Endothelial cell of umbilical vein (primary cell): ENCODE results near the gene SRGAP1. TPM values are rescaled to one million over a fixed set of nuclear protein-coding genes. Genes with fewer than 3 reads are reported as not detected.

Experiments
- BruUV-seq: library from RNA; stranded (reverse); fragments of 400-500 nt; replicated peaks from 2 replicates; lab custom pipeline; 2021; lab: Mats Ljungman, UMichigan
- CTCF ChIA-PET: fragments of 300-600, 350-600 bp; sonication (Branson Sonifier 250); formaldehyde crosslinking; loops from one replicate; lab custom pipeline; 2021; ENCODE audit warnings: antibody characterized with exemption, inconsistent platforms; lab: Charles Lee
- POLR2A ChIA-PET: fragments of 300-600, 350-600 bp; sonication (Branson Sonifier 250); formaldehyde crosslinking; loops from one replicate; lab custom pipeline; 2021; ENCODE audit warnings: antibody characterized with exemption, inconsistent platforms; lab: Charles Lee
- DNase-seq: peaks from one replicate; pipeline ENCODE4 v3.0.0-alpha.2; 2011; ENCODE audit warnings: low read depth, low spot score
- FAIRE-seq: peaks from 2 replicates; lab custom pipeline; 2011; peaks lifted over from hg19 to GRCh38; lab: Jason Lieb, UNC
- H2AFZ ChIP-seq: 2 replicates; pipeline ENCODE4 v1.6.0; 2012; ENCODE audit warnings: low read depth, low read length, control low read depth, inconsistent platforms
- H3K27ac ChIP-seq: 2 replicates; pipeline ENCODE4 v1.5.1; 2011; ENCODE audit warnings: low read depth, mild to moderate bottlenecking, control low read depth, low read length, moderate library complexity; ENCODE audit not compliant: insufficient read depth
- H3K27me3 ChIP-seq, 2 experiments: 2 replicates each; pipeline versions ENCODE4 v1.6.0 to v1.6.1; 2011; ENCODE audit warnings: low read length in 2 of 2, mixed read lengths in 1 of 2; ENCODE audit not compliant: control insufficient read depth in 2 of 2, insufficient read depth in 2 of 2
- H3K36me3 ChIP-seq, 2 experiments: 2 replicates in 1 of 2; 3 replicates in 1 of 2; pipeline ENCODE4 v1.5.1; 2011; ENCODE audit warnings: low read length in 2 of 2, mild to moderate bottlenecking in 1 of 2, moderate library complexity in 1 of 2; ENCODE audit not compliant: control insufficient read depth in 2 of 2, insufficient read depth in 2 of 2; ENCODE audit errors: extremely low read depth in 1 of 2
- H3K4me1 ChIP-seq: 3 replicates; pipeline ENCODE4 v1.5.1; 2011; ENCODE audit warnings: mild to moderate bottlenecking, low read length; ENCODE audit not compliant: control insufficient read depth, insufficient read depth; ENCODE audit errors: extremely low read depth
- H3K4me2 ChIP-seq: 2 replicates; pipeline ENCODE4 v1.6.1; 2011; ENCODE audit warnings: low read length, control low read depth, mixed read lengths; ENCODE audit not compliant: insufficient read depth
- H3K4me3 ChIP-seq, 3 experiments: fragments of 200-600 bp in 1 of 3; sonication (generic), shearing (Covaris generic) in 1 of 3; replicated peaks in 1 of 3; 2 replicates each; pipeline ENCODE4 v1.5.1; 2011 to 2016; ENCODE audit warnings: control low read depth in 3 of 3, low read length in 3 of 3, mild to moderate bottlenecking in 2 of 3, inconsistent platforms in 1 of 3, low read depth in 1 of 3, moderate library complexity in 1 of 3; ENCODE audit not compliant: insufficient read depth in 1 of 3
- H3K79me2 ChIP-seq: 2 replicates; pipeline ENCODE4 v1.6.0; 2012; ENCODE audit warnings: low read length, inconsistent platforms; ENCODE audit not compliant: control insufficient read depth, insufficient read depth
- H3K9ac ChIP-seq: replicated peaks from 2 replicates; pipeline ENCODE3; 2011; ENCODE audit warnings: low read length, control low read depth; ENCODE audit not compliant: insufficient read depth; ENCODE audit errors: extremely low read depth
- H3K9me1 ChIP-seq: replicated peaks from 3 replicates; pipeline ENCODE4 v1.6.0; 2011; ENCODE audit warnings: mild to moderate bottlenecking, low read length; ENCODE audit not compliant: control insufficient read depth, insufficient read depth; ENCODE audit errors: extremely low read depth
- H3K9me3 ChIP-seq: replicated peaks from 2 replicates; pipeline ENCODE4 v1.5.1; 2012; ENCODE audit warnings: low read length, inconsistent platforms; ENCODE audit not compliant: control insufficient read depth, insufficient read depth
- H4K20me1 ChIP-seq: replicated peaks from 2 replicates; pipeline ENCODE3; 2011; ENCODE audit warnings: mild to moderate bottlenecking, low read length; ENCODE audit not compliant: control insufficient read depth, insufficient read depth; ENCODE audit errors: extremely low read depth
- CTCF ChIP-seq, 2 donors: IDR thresholded peaks; 1 replicate in 1 of 2; 2 replicates in 1 of 2; pipeline ENCODE4 v1.5.1; 2011; ENCODE audit warnings: low read length in 2 of 2, mild to moderate bottlenecking in 2 of 2, moderate library complexity in 2 of 2, control low read depth in 1 of 2, inconsistent platforms in 1 of 2, low read depth in 1 of 2; ENCODE audit not compliant: insufficient read depth in 1 of 2; ENCODE audit errors: extremely low read depth in 1 of 2
- EZH2 ChIP-seq: IDR thresholded peaks from 2 replicates; pipeline ENCODE4 v1.6.1; 2012; ENCODE audit warnings: borderline replicate concordance, low read depth, mild to moderate bottlenecking, moderate library complexity, low read length, inconsistent platforms; ENCODE audit not compliant: severe bottlenecking
- FOS ChIP-seq: IDR thresholded peaks from 2 replicates; pipeline ENCODE4 v1.6.1; 2011; ENCODE audit warnings: mild to moderate bottlenecking, low read length, moderate library complexity, borderline replicate concordance; ENCODE audit not compliant: insufficient read depth
- GATA2 ChIP-seq: IDR thresholded peaks from 2 replicates; pipeline ENCODE4 v1.7.0; 2011; ENCODE audit warnings: low read depth, mild to moderate bottlenecking, moderate library complexity, mixed read lengths, low read length; ENCODE audit not compliant: insufficient read length, insufficient read depth
- JUN ChIP-seq: IDR thresholded peaks from 2 replicates; pipeline ENCODE4 v1.6.1; 2011; ENCODE audit warnings: borderline replicate concordance, low read depth; ENCODE audit not compliant: insufficient read length, insufficient read depth
- MAX ChIP-seq: IDR thresholded peaks from 2 replicates; pipeline ENCODE4 v1.6.1; 2011; ENCODE audit not compliant: insufficient read depth, insufficient read length
- MYC ChIP-seq: IDR thresholded peaks from one replicate; pipeline ENCODE4 v1.6.1; 2011; ENCODE audit warnings: mild to moderate bottlenecking, low read depth, low read length
- POLR2A ChIP-seq: IDR thresholded peaks from 2 replicates; pipeline ENCODE4 v1.6.1; 2012; ENCODE audit warnings: low read depth, mild to moderate bottlenecking, control low read depth, low read length
- POLR2AphosphoS5 ChIP-seq: IDR thresholded peaks from 2 replicates; pipeline ENCODE4 v1.6.1; 2012; ENCODE audit warnings: low read depth, mild to moderate bottlenecking, control low read depth, low read length, moderate library complexity; ENCODE audit not compliant: insufficient read depth
- dilution Hi-C: fragments of 300-500 bp; cut with MboI; formaldehyde crosslinking; loops from one replicate; pipeline ENCODE4 v1.15.0; 2019; ENCODE audit warnings: low sequenced_read_pairs; ENCODE audit not compliant: extremely low pct_ligation_motif_present
- intact Hi-C: fragments of 100-400 bp; cut with micrococcal nuclease; formaldehyde crosslinking; loops from one replicate; pipeline ENCODE4 v1.10.0; 2022
- polyA plus RNA-seq, 4 experiments: library from polyadenylated mRNA; depleted of rRNA in 3 of 4; stranded (reverse) in 3 of 4; unstranded in 1 of 4; fragments of >200 nt; gene quantifications; 2 replicates each; pipeline versions ENCODE4 v1.2.1 to v1.2.3, GENCODE V29; 2011 to 2012; ENCODE audit warnings: missing spikeins in 1 of 4
- total RNA-seq: library from RNA; stranded (reverse); gene quantifications from 2 replicates; pipeline ENCODE4 v1.2.3, GENCODE V29; 2021

The SRGAP1 gene
- total and polyA plus RNA-seq, 2 donors (not counting 3 experiments of a cell fraction or from before 2014, with no cell fraction given), result 4.9 to 16.3 TPM

GRCh38 chr12:63874897-63875480, 30.5 kb downstream of the SRGAP1 start:
- H3K27ac ChIP-seq, result no peak overlapping the region
- dilution Hi-C loops, result no loop called here
- no peaks in the 10 kb centered on the region for H3K27me3 ChIP-seq
- no peaks in the 10 kb centered on the region for H3K9me3 ChIP-seq
- BruUV-seq, result no TSS peak
- no peaks in the 10 kb centered on the region for H3K4me1 ChIP-seq
- ChIA-PET POLR2A (no interaction called here), CTCF (interaction anchor here (1.0 to 3.0 kb wide), 8 partner anchors 13 to 376 kb away, joined by 3 to 9 read pairs (median 3); no protein-coding TSS in a partner anchor)
- no peak for TF ChIP-seq CTCF (IDR thresholded peaks at IDR 0.05; ENCODE audit: extremely low read depth in 1 of 2, insufficient read depth in 1 of 2, low read depth in 1 of 2, low read length in 2 of 2)
- TF ChIP-seq POLR2A, result no peak
- no peak for TF ChIP-seq FOS
- no peak for TF ChIP-seq GATA2
- TF ChIP-seq JUN, result no peak
- no peak for TF ChIP-seq EZH2
- no peak for TF ChIP-seq MAX
- TF ChIP-seq POLR2AphosphoS5, result no peak
- no peak for TF ChIP-seq MYC
- FAIRE-seq (no peak), DNase-seq (no peak)
- intact Hi-C loops, result no loop called here
- peaks cover 22% of the 10 kb centered on the region for H3K79me2 ChIP-seq
- H3K4me3 ChIP-seq, result no peak overlapping the region
- H3K9me1 ChIP-seq, result no peaks in the 10 kb centered on the region
- no peak overlapping the region for H3K4me2 ChIP-seq
- H4K20me1 ChIP-seq, result no peaks in the 10 kb centered on the region
- no peak overlapping the region for H3K9ac ChIP-seq
- no peaks in the 10 kb centered on the region for H3K36me3 ChIP-seq
- no peak overlapping the region for H2AFZ ChIP-seq
